ENCODE data around the gene MED27.

MED27 gene

DNA sequence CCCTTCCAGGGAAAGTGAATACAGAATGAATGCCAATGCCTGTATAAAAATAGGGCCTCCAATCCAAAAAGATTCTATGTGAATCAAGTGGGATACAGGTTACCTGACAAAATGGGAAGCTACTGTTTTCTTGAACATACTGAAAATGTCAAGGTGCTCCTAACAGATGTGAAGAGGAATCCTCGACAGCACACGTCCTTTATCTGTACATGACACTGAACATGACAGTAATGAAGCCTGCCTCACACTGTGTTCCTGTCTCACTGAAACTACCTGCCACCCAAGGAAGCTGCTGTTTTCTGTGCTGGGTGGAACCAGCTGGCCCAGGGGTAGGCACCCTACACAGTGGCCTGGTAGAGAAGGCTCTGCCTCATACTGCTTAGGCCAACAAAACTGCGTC lies 174.5 kb downstream of the MED27 start:
- ATAC-seq (ENCODE audit: low read depth) (no peak), DNase-seq (ENCODE audit: low spot score) (no peak)
- no peak overlapping the region for H3K4me3 ChIP-seq (ENCODE audit: severe bottlenecking)
- H3K4me1 ChIP-seq (ENCODE audit: insufficient read depth, poor library complexity, severe bottlenecking), result no peaks in the 10 kb centered on the region
- no peak overlapping the region for H3K27ac ChIP-seq (ENCODE audit: poor library complexity, severe bottlenecking)
- H3K27me3 ChIP-seq (ENCODE audit: insufficient read depth, poor library complexity, severe bottlenecking), result no peaks in the 10 kb centered on the region
- H3K36me3 ChIP-seq (ENCODE audit: low read depth), result no peaks in the 10 kb centered on the region
- H3K9me3 ChIP-seq (ENCODE audit: severe bottlenecking), result no peaks in the 10 kb centered on the region
- TF ChIP-seq CTCF (IDR thresholded peaks at IDR 0.05; ENCODE audit: poor library complexity, severe bottlenecking), result no peak

DNA sequence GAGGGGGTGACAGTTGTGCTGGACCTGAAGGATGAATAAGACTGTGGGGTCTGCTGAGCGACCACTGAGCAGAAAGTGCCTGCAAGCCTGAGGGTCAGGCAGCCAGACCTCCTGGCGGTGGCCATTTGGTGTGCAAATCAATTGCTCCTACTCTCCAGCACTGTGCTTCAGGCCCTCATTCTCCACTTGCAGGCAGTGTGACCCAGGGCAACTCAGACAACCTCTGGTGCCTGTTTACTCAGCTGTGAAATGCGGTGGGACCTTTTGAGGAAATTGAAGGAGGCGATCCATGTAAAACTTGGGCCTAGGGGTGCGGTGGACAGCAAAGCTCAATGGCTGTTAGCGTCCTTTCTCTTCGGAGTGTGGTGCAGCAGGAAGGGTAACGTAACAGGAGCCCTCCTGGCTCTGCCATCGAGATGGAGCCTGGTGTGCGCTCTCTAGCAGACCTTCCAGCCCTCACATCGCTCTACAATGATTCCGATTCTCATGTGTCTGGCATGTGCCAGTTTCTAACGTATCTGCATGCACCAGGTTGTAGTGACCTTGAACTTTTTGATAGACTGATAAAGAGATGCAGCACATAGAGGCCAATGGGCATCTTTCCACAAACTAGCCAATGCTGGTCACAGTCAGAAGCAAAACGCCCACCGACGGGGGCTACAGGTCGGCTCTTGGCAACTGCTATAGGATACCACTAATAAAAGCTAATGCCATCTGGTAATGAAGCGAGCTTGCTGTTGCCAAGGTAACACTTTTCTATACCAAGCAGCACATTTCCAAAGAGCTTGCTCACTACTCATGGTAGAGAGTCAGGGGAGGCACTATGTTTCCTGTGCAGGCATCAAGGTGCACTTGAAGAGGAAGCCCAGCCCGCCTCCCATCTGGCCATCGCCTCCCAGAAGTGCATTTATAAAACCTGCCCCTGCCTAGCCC lies 180.1 kb downstream of the MED27 start:
- H3K4me1 ChIP-seq (ENCODE audit: insufficient read depth, poor library complexity, severe bottlenecking), result no peaks in the 10 kb centered on the region
- H3K36me3 ChIP-seq (ENCODE audit: low read depth), result peaks cover 2% of the 10 kb centered on the region; the same call in 1 of the 2 replicates
- DNase-seq (ENCODE audit: low spot score) (no peak), ATAC-seq (ENCODE audit: low read depth) (no peak)
- H3K27me3 ChIP-seq (ENCODE audit: insufficient read depth, poor library complexity, severe bottlenecking), result no peaks in the 10 kb centered on the region
- no peak overlapping the region for H3K27ac ChIP-seq (ENCODE audit: poor library complexity, severe bottlenecking)
- H3K9me3 ChIP-seq (ENCODE audit: severe bottlenecking), result no peaks in the 10 kb centered on the region
- no peak for TF ChIP-seq CTCF (IDR thresholded peaks at IDR 0.05; ENCODE audit: poor library complexity, severe bottlenecking)
- H3K4me3 ChIP-seq (ENCODE audit: severe bottlenecking), result no peak overlapping the region

GRCh38 chr9:131892902-131893500 lies 186.7 kb downstream of the MED27 start:
- H3K4me1 ChIP-seq (ENCODE audit: insufficient read depth, poor library complexity, severe bottlenecking), result no peaks in the 10 kb centered on the region

GRCh38 chr9:131892162-131892707 lies 187.4 kb downstream of the MED27 start:
- no peaks in the 10 kb centered on the region for H3K27me3 ChIP-seq (ENCODE audit: insufficient read depth, poor library complexity, severe bottlenecking)
- peaks cover 2% of the 10 kb centered on the region; the same call in 1 of the 2 replicates for H3K36me3 ChIP-seq (ENCODE audit: low read depth)
- H3K4me3 ChIP-seq (ENCODE audit: severe bottlenecking), result no peak overlapping the region
- no peaks in the 10 kb centered on the region for H3K9me3 ChIP-seq (ENCODE audit: severe bottlenecking)
- ATAC-seq (ENCODE audit: low read depth), result no peak
- TF ChIP-seq CTCF (IDR thresholded peaks at IDR 0.05; ENCODE audit: poor library complexity, severe bottlenecking), result no peak
- no peak for DNase-seq (ENCODE audit: low spot score)
- no peaks in the 10 kb centered on the region for H3K4me1 ChIP-seq (ENCODE audit: insufficient read depth, poor library complexity, severe bottlenecking)
- no peak overlapping the region for H3K27ac ChIP-seq (ENCODE audit: poor library complexity, severe bottlenecking)

More at GRCh38 chr9:131892902-131893500, 186.7 kb downstream of the MED27 start:
- ATAC-seq (ENCODE audit: low read depth) (no peak), DNase-seq (ENCODE audit: low spot score) (no peak)
- no peak for TF ChIP-seq CTCF (IDR thresholded peaks at IDR 0.05; ENCODE audit: poor library complexity, severe bottlenecking)
- Histone ChIP-seq H3K4me3 (ENCODE audit: severe bottlenecking) (no peak overlapping the region), H3K9me3 (ENCODE audit: severe bottlenecking) (no peaks in the 10 kb centered on the region), H3K36me3 (ENCODE audit: low read depth) (peaks cover 2% of the 10 kb centered on the region; the same call in 1 of the 2 replicates), H3K27ac (ENCODE audit: poor library complexity, severe bottlenecking) (no peak overlapping the region), H3K27me3 (ENCODE audit: insufficient read depth, poor library complexity, severe bottlenecking) (no peaks in the 10 kb centered on the region)

Data from RWPE2 (cell line).